ENCODE data around the gene CPXM1.

The CPXM1 gene

DNA sequence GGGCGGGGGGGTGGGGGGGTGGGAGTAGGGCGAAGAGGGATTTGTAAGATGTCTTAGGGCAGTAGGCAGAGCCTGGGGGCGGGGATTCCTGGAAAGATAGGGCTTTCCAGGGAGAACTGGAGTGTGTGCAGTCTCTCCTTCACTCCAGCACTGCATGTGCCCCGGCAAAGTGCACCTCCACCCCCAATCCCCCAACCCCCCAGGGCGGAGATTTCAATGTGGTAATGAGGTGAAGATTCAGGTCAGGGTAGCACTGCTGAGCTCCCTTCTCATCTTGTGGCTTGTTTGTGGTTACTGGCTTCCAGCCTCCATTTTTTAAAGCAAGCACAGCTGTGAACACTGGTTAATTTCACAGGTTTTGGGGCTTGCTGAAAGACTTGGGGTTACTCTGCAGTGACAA, 21.6 kb upstream of the CPXM1 start:
- peak; percentile 30; the same call in 2 of the 3 replicates for ATAC-seq
- TF ChIP-seq ISL1 (CRISPR knock-in tag; IDR thresholded peaks at IDR 0.05), result no peak
- TF ChIP-seq ESRRG (CRISPR knock-in tag; IDR thresholded peaks at IDR 0.05), result no peak
- TF ChIP-seq CSDC2 (CRISPR knock-in tag; IDR thresholded peaks at IDR 0.05), result no peak
- TF ChIP-seq RARB (CRISPR knock-in tag; IDR thresholded peaks at IDR 0.05), result no peak
- no peak for TF ChIP-seq SNAI2 (CRISPR knock-in tag; IDR thresholded peaks at IDR 0.05)
- no peak for TF ChIP-seq ARNTL (CRISPR knock-in tag; IDR thresholded peaks at IDR 0.05; ENCODE audit: borderline replicate concordance, low read depth)
- TF ChIP-seq ZFP30 (CRISPR knock-in tag; IDR thresholded peaks at IDR 0.05), result no peak
- TF ChIP-seq TCF4 (CRISPR knock-in tag; IDR thresholded peaks at IDR 0.05; ENCODE audit: borderline replicate concordance), result no peak
- TF ChIP-seq, protein P1, sequence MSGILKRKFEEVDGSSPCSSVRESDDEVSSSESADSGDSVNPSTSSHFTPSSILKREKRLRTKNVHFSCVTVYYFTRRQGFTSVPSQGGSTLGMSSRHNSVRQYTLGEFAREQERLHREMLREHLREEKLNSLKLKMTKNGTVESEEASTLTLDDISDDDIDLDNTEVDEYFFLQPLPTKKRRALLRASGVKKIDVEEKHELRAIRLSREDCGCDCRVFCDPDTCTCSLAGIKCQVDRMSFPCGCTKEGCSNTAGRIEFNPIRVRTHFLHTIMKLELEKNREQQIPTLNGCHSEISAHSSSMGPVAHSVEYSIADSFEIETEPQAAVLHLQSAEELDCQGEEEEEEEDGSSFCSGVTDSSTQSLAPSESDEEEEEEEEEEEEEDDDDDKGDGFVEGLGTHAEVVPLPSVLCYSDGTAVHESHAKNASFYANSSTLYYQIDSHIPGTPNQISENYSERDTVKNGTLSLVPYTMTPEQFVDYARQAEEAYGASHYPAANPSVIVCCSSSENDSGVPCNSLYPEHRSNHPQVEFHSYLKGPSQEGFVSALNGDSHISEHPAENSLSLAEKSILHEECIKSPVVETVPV (CRISPR knock-in tag; IDR thresholded peaks at IDR 0.05), result no peak

DNA sequence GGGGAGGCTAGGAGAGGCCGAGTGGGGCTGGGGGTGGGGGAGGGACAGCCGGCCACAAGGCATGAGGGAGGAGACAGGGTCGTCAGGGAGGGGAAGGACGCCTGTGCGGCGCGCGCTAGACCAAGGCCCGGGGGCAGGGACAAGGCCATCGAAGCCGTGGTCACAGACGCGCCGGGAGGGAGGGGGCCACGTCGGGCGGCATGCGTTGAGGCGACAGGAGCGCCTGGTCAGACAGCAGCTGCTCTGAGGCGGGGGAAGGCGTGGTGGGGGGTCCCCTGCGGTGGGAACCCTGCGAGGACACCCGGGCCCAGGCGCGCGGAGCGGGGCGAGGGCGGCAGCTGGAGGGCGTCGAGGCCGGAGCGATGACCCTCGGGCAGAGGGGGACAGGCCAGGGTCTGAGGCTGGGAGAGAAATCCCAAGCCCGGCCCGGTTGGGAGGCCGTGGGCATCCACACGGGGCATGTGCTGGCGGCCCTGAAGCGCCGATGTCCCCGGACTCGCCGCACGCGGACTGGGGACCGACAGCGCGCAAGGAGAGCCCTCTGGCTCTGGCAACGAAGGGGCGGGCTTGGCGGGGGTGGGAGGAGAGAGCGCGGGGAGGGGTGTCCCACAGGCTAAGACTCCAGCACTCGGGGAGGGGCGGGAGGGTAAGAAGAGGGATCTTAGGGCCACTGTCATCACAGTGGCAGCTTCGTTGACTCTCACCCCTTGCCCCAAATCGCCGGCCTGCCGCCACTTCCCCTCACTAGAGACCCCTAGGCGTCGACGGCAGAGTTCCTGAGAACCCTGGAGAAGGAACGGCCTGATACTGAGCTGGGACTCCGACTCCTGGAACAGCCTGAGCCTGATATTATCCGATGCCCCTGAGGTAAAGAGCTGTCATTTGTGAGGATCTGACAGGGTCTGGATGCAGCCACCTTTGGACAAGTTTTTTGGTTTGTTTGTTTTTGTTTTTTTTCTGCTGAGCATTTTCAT, 20.8 kb upstream of the CPXM1 start:
- peak; percentile 38 for ATAC-seq
- TF ChIP-seq PATZ1 (CRISPR knock-in tag; IDR thresholded peaks at IDR 0.05; ENCODE audit: borderline replicate concordance) (no peak), ZNF565 (CRISPR knock-in tag; conservative IDR thresholded peaks at IDR 0.05; ENCODE audit: low read depth) (no peak), ARNTL (CRISPR knock-in tag; IDR thresholded peaks at IDR 0.05; ENCODE audit: borderline replicate concordance, low read depth) (no peak), RARB (CRISPR knock-in tag; IDR thresholded peaks at IDR 0.05) (no peak), CSDC2 (CRISPR knock-in tag; IDR thresholded peaks at IDR 0.05) (no peak), BACH2 (CRISPR knock-in tag; IDR thresholded peaks at IDR 0.05; ENCODE audit: borderline replicate concordance) (no peak), TOX (CRISPR knock-in tag; IDR thresholded peaks at IDR 0.05; ENCODE audit: borderline replicate concordance) (no peak)
- TF ChIP-seq, protein P2, sequence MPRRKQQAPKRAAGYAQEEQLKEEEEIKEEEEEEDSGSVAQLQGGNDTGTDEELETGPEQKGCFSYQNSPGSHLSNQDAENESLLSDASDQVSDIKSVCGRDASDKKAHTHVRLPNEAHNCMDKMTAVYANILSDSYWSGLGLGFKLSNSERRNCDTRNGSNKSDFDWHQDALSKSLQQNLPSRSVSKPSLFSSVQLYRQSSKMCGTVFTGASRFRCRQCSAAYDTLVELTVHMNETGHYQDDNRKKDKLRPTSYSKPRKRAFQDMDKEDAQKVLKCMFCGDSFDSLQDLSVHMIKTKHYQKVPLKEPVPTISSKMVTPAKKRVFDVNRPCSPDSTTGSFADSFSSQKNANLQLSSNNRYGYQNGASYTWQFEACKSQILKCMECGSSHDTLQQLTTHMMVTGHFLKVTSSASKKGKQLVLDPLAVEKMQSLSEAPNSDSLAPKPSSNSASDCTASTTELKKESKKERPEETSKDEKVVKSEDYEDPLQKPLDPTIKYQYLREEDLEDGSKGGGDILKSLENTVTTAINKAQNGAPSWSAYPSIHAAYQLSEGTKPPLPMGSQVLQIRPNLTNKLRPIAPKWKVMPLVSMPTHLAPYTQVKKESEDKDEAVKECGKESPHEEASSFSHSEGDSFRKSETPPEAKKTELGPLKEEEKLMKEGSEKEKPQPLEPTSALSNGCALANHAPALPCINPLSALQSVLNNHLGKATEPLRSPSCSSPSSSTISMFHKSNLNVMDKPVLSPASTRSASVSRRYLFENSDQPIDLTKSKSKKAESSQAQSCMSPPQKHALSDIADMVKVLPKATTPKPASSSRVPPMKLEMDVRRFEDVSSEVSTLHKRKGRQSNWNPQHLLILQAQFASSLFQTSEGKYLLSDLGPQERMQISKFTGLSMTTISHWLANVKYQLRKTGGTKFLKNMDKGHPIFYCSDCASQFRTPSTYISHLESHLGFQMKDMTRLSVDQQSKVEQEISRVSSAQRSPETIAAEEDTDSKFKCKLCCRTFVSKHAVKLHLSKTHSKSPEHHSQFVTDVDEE (CRISPR knock-in tag; IDR thresholded peaks at IDR 0.05), result no peak

GRCh38 chr20:2820084-2820895, 19.9 kb upstream of the CPXM1 start:
- ATAC-seq, result peak; percentile 82
- TF ChIP-seq ZNF565 (CRISPR knock-in tag; conservative IDR thresholded peaks at IDR 0.05; ENCODE audit: low read depth) (no peak), ZFP30 (CRISPR knock-in tag; IDR thresholded peaks at IDR 0.05) (no peak), ISL1 (CRISPR knock-in tag; IDR thresholded peaks at IDR 0.05) (peak; percentile 55), CSDC2 (CRISPR knock-in tag; IDR thresholded peaks at IDR 0.05) (no peak), SNAI2 (CRISPR knock-in tag; IDR thresholded peaks at IDR 0.05) (no peak), POU6F1 (CRISPR knock-in tag; IDR thresholded peaks at IDR 0.05; ENCODE audit: borderline replicate concordance, low read depth) (no peak), OSR1 (CRISPR knock-in tag; IDR thresholded peaks at IDR 0.05) (no peak), PATZ1 (CRISPR knock-in tag; IDR thresholded peaks at IDR 0.05; ENCODE audit: borderline replicate concordance) (no peak), BACH2 (CRISPR knock-in tag; IDR thresholded peaks at IDR 0.05; ENCODE audit: borderline replicate concordance) (no peak)

All from SK-N-SH treated with all-trans-retinoic acid at 6 μM for 48 hours (cell line).